Esophagus mucosa (tissue), 1 donor: ENCODE measurements around the gene EDC3. TPM values are rescaled to one million over a fixed set of nuclear protein-coding genes. Genes with fewer than 3 reads are reported as not detected.
A peak's percentile ranks its signal among the peaks of the same experiment; 100 is the strongest.
"Not testable (repeated sequence)": the region's sequence is repeated elsewhere in the genome, so short reads cannot be mapped to it uniquely, and the experiment has no call there.

Experiments used
- ATAC-seq: fragments of 200-7000 bp; cut with Tn5 transposase; one replicate; pipeline ENCODE4 v1.9.1; 2020
- total RNA-seq: library from RNA; stranded (reverse); gene quantifications from one replicate; pipeline ENCODE4 v1.2.4, GENCODE V29; 2023
- donor health status: DM: yes; HTN: yes; CAD: no.

Gene EDC3
- total RNA-seq, 1 donor from 2014 or later = 21.3 TPM

DNA sequence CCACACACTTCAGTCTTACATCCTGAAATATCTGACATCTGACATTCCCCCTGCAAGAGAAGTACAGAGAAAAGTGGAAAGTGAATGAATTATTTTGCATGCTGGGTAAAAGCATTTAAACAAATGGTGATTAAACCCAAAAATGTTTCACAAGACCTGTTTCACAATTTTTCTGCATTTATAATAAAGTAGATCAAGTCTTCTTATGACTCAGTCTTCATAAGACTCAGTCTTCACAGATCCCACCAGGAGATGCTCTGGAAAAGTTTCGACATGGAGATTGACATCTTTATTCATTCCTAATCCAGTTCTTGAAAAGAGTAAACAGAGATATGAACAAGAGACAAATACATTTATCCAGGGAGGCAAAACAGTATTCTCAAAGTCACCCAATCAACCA is 13.2 kb upstream of the EDC3 start:
- ATAC-seq = peak; percentile 37

DNA sequence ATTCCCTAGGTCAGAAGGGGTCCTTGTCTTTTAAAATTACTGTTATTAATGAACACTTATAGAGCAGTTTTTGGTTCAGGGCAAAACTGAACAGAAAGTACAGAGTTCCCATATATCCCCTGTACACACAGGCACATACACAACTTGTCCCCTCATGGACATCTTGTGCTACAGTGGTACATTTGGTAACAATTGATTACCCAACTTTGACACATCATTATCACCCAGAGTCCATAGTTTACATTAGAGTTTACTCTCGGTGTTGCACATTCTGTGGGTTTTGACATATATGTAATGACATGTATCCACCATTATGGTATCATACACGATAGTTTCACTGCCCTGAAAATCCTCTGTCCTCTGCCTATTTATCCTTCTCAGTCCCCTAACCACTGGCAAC is 984 bp upstream of the EDC3 start:
- no peak for ATAC-seq

DNA sequence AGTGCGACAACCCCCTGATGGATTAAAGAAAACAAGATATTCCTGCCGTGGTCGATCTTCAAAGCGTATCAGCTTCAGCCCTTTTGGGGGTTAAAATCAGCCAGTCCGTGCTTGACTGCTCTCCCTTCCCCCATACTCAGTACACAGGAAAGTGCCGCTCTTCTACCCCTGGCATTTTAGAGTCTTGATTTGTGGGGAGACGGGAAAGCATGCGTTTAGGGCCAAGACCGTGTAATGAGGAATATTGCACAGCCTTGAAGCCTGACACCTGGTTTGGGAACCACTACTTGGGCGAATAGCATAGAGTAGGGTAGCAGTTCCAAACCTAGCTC is 540 bp upstream of the EDC3 start:
- ATAC-seq = no peak

DNA sequence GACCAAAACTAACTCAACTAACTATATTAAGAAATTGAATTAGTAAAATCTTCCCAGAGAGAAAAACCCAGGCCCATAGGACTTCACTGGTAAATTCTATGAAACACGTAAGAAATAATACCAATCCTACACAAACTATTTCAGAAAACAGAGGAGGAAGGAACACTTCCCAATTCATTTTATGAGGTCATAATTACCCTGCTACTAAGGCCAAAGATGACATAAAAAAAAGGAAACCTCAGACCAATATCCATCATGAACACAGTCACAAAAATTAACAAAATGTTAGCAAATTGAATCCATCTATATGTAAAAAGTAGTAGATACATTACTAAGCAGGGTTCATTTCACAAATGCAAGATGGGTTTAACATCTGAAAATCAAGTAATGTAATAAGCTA is 3.5 kb downstream of the EDC3 start:
- no peak for ATAC-seq

DNA sequence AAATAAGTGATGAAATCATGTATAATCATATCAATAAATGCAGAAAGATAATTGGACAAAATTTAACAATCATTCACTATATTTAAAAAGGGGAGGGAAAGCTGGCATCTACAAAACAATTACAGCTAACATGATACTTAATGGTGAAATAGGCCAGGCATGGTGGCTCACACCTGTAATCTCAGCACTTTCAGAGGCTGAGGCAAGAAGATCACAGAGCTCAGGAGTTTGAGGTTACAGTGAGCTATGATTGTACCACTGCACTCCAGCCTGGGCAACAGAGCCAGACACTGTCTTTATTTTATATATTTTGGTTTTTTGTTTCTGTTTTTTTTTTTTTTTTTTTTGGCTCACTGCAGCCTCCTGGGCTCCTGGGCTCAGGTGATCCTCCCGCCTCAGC is 12.1 kb downstream of the EDC3 start:
- no peak for ATAC-seq

DNA sequence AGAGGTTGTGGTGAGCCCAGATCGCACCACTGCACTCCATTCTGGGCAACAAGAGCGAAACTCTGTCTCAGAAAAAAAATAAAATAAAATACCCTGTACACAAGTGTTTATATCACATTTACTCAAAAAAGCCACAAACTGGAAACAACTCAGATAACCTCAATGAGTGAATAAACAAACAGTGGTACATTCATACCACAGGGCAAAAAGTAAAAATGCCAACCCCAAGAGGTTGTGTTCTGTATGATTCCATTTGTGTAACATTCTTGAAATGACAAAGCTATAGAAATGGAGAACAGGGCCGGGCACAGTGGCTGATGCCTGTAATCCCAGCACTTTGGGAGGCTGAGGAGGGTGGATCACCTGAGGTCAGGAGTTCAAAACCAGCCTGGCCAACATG is 12.9 kb downstream of the EDC3 start:
- ATAC-seq = no peak

DNA sequence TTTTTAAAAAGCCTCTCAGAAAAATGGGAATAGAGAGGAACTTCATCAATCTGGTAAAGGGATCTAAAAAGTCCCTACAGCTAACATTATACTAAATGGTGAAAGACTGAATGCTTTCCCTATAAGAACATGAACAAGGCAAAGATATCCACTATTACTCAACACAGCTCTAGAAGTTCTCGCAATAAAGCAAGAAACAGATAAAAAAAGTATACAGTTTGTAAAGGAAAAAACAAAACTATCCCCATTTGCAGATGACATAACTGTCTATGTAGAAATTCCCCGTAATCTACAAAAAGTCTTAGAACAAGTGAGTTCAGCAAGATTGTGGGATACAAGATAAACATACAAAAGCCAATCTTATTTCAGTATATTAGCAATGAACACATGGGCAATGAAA is 15.4 kb downstream of the EDC3 start:
- ATAC-seq = no peak

DNA sequence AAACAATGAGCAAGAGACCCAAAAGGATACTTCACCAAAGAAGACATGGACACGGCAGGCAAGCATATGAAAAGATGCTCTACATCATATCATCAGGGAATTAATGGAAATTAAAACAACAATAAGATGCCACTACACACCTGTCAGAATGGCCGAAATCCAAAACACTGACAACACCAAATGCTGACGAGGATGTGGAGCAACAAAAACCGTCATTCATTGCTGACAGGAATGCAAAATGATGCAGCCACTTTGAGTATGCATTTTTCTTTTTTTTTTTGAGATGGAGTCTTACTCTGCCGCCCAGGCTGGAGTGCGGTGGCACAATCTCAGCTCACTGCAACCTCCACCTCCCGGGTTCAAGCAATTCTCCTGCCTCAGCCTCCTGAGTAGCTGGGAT is 19.0 kb downstream of the EDC3 start:
- no peak for ATAC-seq

DNA sequence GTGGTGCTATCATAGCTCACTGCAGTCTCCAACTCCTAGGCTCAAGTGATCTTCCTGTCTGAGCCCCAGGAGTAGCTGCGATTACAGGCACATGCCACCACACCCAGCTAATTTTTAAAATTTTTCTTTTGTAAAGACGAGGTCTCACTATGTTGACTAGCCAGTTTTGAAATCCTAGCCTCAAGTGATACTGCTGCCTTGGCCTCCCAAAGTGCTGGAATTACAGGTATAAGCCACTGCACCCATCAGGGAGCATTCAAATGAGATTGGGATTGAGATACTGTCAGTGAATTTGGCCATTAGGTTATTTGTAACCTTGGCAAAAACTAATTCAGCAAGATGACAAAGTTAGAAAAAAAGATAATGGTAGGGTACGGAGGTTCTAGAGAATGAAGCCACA is 21.7 kb downstream of the EDC3 start:
- ATAC-seq = peak; percentile 23

DNA sequence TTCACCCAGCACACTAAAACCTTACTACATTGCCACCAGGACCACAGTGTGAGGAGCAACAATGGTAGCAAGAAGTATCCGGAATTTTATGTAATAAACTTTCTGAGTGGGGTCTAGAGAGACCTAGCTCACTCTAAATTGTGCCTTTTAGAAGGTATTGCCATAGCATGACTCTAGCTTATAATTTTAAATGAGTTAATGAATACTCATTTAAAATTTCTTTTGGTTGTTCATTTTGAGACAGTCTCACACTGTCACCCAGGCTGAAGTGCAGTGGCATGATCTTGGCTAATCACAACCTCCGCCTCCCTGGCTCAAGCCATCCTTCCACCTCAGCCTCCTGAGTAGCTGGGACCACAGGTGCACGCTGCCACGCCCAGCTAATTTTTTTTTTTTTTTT is 26.2 kb downstream of the EDC3 start:
- ATAC-seq = no peak

DNA sequence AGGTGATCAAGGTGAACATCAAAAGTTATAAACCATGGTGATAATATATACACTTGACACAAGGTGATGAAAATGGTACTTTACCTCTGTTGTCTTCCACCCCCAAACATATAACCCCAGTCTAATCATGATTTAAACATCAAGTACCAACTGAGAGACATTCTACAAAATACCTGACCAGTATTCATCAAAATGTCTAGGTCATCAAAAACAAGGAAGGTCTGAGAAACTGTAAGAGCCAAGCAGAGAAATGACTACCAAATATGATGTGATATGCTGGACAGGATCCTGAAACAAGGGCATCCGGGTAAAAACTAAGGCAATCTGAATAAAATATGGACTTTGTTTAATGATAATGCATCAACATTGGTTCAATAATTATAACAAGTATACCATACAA is 27.8 kb downstream of the EDC3 start:
- no peak for ATAC-seq

DNA sequence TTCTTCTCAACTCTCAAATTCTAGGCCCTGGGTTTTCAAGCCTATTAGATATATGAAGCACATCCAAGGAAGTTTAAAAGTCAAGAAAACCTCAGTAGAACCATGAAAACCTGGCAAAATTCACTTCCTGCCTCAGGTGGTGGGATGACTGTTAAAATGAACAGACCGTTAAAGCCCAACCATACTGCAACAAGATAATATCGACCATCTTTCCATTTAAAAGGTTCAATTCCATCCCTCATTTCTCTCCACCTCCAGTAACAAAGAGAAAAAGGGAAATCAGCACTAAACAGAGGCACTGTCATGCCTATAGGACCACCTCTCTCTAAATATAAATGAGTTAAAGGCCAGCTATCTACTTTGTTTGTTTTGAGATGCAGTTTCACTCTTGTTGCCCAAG is 31.2 kb downstream of the EDC3 start:
- ATAC-seq = no peak

DNA sequence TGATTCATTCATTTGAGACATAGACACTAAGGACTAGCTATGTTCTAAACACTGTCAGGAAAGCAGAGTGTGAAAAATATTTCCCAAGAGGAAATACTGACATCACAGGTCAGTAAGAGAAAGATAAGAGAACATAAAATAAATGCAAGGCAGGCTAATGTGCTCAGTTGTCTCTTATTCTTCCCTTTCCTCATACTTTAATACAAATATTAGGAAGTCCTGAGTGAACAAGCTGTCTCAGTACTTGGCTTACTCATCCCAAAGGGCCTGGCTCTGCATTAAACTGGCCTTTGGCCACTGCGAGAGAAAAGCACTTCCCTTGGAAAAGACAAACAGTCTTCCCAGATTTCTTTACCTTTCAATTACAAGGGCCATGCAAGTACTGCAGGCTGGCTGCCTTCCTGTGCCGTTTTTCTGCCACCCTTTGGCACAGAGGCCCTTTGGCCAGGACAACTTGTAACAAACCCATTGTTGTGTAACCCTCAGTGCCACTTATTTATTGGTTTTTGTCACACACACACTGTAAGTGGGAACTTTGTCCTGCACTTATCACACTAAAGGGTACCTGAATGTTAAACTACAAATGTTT is 31.7 kb downstream of the EDC3 start:
- peak; percentile 50 for ATAC-seq

DNA sequence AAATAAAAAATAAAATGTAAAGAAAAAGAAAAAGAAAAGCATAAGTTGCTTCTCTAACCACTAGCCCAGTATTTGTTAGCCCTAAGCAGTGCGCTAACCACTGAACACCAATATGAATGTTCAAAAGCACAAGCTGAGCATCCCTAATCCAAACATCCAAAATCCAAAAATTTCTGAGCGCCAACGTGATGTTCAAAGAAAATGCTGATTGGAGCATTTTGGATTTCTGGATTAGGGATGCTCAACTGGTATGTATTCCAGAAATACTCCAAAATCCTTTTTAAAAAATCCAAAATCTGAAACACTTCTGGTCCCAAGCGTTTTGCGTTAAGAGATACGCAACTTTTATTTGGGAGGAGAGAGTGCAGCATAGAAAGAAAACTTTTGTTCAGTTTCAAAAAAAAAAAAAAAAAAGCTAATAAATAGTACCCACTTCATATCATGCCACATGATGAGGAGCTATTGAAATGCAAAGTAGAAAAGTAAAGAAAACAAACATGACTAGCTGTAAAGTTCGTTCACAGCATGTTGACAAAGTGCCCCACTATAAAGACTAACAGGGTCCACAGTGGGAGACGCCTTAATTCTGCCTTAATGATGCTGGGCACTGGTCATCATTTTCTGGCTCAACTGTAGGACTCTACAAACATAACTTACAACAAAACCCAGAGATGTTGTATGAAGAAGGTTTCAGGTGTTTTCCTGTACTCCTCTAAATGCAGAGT is 32.4 kb downstream of the EDC3 start:
- ATAC-seq = no peak

DNA sequence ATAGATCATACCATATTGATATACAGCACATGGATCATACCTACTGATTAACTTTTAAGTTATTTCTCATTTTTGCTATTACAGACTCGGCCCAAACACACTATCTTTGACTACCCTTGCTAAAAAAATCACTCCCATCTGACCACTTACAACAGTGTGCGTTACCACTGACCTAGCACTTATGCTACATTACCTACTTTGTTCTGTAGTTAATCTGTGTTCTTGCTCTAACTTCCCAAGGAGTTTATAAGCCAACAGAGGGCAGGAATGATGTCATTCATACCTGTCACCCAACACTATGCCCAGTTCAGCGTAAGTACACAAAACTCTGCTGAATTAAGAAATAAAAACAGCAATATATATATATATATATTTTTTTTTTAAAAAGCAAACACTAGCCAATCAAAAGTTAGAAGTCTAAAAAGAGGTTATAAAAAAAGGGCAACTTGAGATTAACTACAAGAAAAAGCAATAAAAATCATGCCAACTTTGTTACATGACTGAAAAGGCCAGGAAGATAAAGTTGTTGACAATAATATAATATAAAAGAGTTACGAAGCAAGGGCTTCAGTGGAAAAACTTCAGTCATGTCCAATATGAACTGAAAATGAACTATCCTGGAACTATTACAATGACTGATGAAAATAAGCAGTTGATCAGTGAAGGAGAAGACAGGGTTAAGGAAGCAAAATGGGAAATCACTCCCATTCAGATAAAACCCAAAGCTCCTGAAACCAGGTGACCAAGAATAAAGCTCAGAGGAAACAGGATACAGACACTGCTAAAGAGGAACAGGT is 33.6 kb downstream of the EDC3 start:
- ATAC-seq = no peak

DNA sequence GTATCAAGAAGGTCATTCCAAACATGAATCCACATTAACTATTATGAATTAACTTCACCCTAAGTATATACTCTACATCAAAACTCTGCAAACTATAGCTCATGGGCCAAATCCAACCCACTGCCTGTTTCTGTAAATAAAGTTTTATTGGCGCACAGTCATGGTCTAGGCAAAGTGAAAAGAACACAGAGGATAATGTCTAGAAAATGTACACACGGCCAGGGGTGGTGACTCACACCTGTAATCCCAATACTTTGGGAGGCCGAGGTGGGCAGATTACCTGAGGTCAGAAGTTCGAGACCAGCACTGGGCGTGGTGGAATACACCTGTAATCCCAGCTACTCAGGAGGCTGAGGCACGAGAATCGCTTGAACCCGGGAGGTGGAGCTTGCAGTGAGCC is 34.5 kb downstream of the EDC3 start:
- not testable (repeated sequence) for ATAC-seq

DNA sequence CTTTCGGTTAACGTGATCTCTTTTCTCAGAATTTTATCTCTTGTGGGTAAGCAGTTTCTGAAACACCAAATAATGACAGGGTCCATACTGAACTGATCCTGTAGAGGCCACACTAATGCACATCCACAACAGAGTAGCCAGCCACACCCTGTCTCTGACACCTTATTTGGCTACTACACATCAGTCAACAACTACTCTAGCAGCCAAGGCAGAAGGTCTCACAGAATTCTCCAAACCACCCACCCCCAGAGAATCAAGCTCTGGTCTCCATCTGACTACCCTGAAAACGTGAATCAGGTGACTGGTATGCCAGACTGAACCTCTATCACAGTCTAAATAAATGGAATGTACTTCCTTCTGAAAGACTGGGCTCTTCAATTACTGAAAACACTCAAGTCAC is 38.0 kb downstream of the EDC3 start:
- no peak for ATAC-seq

DNA sequence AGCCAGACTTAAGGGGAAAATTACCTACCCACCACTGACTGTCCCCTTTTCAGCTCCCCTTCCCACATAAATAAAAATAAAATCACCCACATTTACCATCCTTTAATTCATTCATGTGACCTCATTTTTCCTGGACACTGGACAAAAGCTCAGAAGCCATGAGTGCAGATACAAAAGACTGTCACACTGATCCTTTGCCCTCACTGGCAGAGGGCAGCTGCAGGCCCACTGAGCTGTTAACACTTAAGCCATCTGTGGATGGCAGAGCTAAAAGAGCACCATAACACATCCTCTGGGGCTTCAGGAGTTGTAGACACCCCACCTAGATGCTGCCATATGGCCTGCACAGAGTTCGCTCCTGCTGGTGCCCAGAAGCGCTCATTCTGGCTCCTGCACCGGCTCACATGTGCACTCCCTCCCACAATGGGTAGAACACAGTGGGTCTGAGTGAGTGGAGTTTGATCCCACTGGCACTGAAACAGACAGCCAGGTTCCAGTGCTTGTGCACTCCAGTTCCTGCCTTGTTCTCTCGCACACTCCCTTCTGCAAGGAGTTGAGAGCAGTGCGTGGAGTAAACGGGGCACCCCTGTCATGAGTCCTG is 38.8 kb downstream of the EDC3 start:
- no peak for ATAC-seq

DNA sequence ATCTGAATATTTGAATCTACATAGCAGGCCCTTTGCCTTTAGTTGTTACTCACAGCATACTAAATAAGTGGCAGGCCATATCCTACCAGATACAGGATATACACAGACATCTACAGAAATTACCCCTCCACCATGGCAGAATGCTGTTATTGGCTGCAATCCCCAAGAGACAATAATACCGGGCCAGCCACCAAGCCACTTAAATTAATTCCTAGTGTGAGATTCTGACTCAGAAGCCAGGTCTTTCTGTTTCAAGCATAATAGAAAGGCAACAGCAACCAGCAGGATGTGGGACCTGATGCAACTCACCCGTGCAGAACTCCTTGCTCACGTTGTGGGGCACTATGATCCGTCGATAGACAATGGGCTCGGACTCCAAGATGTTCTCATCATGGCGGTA is 40.4 kb downstream of the EDC3 start:
- no peak for ATAC-seq

DNA sequence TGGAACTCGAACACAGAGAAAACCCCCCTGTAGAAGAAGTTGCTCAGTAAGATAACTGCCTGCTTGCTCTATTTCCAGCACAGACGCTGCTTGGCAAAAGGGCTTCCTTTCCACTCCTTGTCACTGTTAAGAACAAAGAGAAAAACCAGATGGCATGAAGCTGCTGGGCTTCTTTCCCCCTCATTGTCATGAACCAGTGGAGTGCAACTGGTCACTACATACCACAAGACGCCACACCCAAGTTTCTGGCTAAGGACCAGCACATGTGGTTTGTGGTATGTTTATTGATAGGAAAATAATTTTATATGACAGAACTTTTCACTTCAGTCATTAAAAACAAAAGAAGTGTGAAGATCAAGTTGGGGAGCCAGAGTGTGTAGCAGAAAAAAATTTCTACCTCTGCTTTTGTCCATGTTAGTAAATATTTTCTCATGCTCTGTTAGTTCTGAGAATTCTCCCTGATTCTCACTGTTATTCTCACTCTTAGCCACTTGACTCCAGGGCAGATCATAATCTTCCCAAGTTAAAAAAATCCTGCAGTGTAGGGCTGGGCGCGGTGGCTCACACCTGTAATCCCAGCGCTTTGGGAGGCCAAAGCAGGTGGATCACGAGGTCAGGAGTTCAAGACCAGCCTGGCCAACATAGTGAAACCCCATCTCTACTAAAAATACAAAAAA is 42.3 kb downstream of the EDC3 start:
- peak; percentile 59 for ATAC-seq

DNA sequence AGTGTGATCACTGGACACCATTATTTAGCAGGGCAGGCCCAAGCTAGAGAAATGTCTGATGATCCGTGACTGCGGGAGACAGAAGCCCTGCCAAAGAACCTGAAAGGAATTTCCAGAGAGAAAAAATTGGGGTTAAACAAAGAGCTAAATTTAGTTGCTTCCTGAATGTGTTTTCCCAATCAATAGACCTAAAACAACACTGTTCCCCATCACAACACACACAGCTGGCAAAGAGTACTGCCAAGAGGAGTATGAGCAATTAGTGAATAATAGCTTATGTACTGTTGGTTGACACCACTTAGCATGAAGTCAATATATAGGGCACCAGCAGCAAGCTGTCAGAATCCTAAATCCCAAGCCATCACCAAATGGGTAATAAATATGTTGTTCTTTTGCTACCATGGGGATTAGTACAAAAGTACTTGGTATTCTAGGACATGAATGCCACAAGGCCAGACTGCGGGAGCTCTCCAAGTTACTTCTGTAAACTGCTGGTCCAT is 44.5 kb downstream of the EDC3 start:
- peak; percentile 45 for ATAC-seq

DNA sequence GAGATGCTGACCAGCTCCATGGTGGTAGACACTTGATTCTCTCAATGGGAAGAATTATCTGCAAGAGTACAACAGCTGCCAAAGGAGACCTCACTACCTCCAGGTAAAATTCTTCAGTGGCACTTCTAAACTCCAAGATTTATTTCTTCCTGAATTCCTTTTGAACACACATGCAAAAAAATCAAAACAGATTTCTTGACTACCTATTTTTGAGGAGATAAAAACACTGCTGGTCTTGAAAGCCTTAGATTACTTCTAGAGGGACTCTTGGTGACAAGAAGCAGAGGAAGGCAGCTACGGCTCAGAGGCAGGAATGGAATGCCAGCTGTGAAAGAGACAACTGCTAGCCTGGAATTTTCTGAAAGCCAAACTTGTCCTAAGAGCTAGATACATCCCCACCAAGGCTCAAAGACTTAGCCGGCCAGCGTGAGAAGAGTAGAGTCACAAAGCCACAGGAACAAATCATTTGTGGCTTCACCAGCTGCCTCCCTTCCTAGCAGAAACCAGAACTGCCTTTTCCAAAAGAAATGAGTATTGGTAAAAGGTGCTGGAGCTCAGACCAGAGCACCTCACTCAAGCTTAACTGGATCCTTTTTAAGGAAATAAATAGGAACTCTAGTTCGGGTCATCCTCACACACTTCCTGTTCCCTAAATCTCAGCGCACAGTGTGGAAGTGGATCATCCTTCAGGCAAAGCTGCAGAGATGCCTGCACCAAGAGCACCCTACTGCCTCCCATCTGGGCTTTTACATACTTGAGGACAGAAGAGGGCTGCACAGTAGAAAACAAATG is 47.6 kb downstream of the EDC3 start:
- no peak for ATAC-seq
